ENCODE measurements around the gene NEK10.
A peak's percentile ranks its signal among the peaks of the same experiment; 100 is the strongest.

Gene NEK10

GRCh38 chr3:27376109-27376772 lies 7.1 kb upstream of the NEK10 start:
- no peak overlapping the region for H3K27ac ChIP-seq (ENCODE audit: low read depth, low read length, poor library complexity, severe bottlenecking)
- no peak overlapping the region for H3K4me3 ChIP-seq (ENCODE audit: low read depth, low read length, poor library complexity, severe bottlenecking)
- H3F3A ChIP-seq (ENCODE audit: insufficient read depth, low read length): no peaks in the 10 kb centered on the region
- H3K4me2 ChIP-seq (ENCODE audit: low read length): no peak overlapping the region
- H4K20me1 ChIP-seq (ENCODE audit: insufficient read depth, low read length): no peaks in the 10 kb centered on the region
- H3K4me1 ChIP-seq (ENCODE audit: insufficient read depth, low read length, severe bottlenecking): no peaks in the 10 kb centered on the region
- H3K9ac ChIP-seq (ENCODE audit: low read length): no peak overlapping the region
- peaks cover 13% of the 10 kb centered on the region; the same call in 1 of the 2 replicates for H3K36me3 ChIP-seq (ENCODE audit: insufficient read depth, low read length)
- no peak overlapping the region for H2AFZ ChIP-seq (ENCODE audit: low read length)
- H3K27me3 ChIP-seq (ENCODE audit: insufficient read depth, low read length): no peaks in the 10 kb centered on the region
- H3K9me2 ChIP-seq (ENCODE audit: low read depth, low read length): no peaks in the 10 kb centered on the region
- TF ChIP-seq EZH2 (IDR thresholded peaks at IDR 0.05; ENCODE audit: borderline replicate concordance, low read length): no peak
- TF ChIP-seq CTCF (IDR thresholded peaks at IDR 0.05; ENCODE audit: low read length): no peak
- no peaks in the 10 kb centered on the region for H3K79me2 ChIP-seq (ENCODE audit: insufficient read depth, low read length)
- H3K9me3 ChIP-seq (ENCODE audit: low read length): no peaks in the 10 kb centered on the region

GRCh38 chr3:27366062-27366591 lies 3.1 kb downstream of the NEK10 start:
- H3K79me2 ChIP-seq (ENCODE audit: insufficient read depth, low read length): no peaks in the 10 kb centered on the region
- H3K4me3 ChIP-seq (ENCODE audit: low read depth, low read length, poor library complexity, severe bottlenecking): no peak overlapping the region
- H3K4me2 ChIP-seq (ENCODE audit: low read length): no peak overlapping the region
- no peaks in the 10 kb centered on the region for H3K9me2 ChIP-seq (ENCODE audit: low read depth, low read length)
- H3K27ac ChIP-seq (ENCODE audit: low read depth, low read length, poor library complexity, severe bottlenecking): no peak overlapping the region
- no peak overlapping the region for H3K9ac ChIP-seq (ENCODE audit: low read length)
- H3F3A ChIP-seq (ENCODE audit: insufficient read depth, low read length): no peaks in the 10 kb centered on the region
- H3K9me3 ChIP-seq (ENCODE audit: low read length): no peaks in the 10 kb centered on the region
- H3K4me1 ChIP-seq (ENCODE audit: insufficient read depth, low read length, severe bottlenecking): peaks cover 8% of the 10 kb centered on the region
- no peaks in the 10 kb centered on the region for H3K27me3 ChIP-seq (ENCODE audit: insufficient read depth, low read length)
- no peak overlapping the region for H2AFZ ChIP-seq (ENCODE audit: low read length)
- no peak for TF ChIP-seq EZH2 (IDR thresholded peaks at IDR 0.05; ENCODE audit: borderline replicate concordance, low read length)
- no peak for TF ChIP-seq CTCF (IDR thresholded peaks at IDR 0.05; ENCODE audit: low read length)
- H4K20me1 ChIP-seq (ENCODE audit: insufficient read depth, low read length): no peaks in the 10 kb centered on the region
- H3K36me3 ChIP-seq (ENCODE audit: insufficient read depth, low read length): no peaks in the 10 kb centered on the region

- no peaks in the 10 kb centered on the region for H3K9me2 ChIP-seq (ENCODE audit: low read depth, low read length)
- TF ChIP-seq CTCF (IDR thresholded peaks at IDR 0.05; ENCODE audit: low read length): no peak
- TF ChIP-seq EZH2 (IDR thresholded peaks at IDR 0.05; ENCODE audit: borderline replicate concordance, low read length): no peak
- H2AFZ ChIP-seq (ENCODE audit: low read length): no peak overlapping the region
- no peaks in the 10 kb centered on the region for H3K27me3 ChIP-seq (ENCODE audit: insufficient read depth, low read length)
- H3K36me3 ChIP-seq (ENCODE audit: insufficient read depth, low read length): no peaks in the 10 kb centered on the region
- H3K9me3 ChIP-seq (ENCODE audit: low read length): no peaks in the 10 kb centered on the region
- peak overlapping the region; percentile 53 for H3K27ac ChIP-seq (ENCODE audit: low read depth, low read length, poor library complexity, severe bottlenecking)
- no peaks in the 10 kb centered on the region for H3K79me2 ChIP-seq (ENCODE audit: insufficient read depth, low read length)
- no peak overlapping the region; the same call in 1 of the 2 replicates for H3K9ac ChIP-seq (ENCODE audit: low read length)
- H3K4me3 ChIP-seq (ENCODE audit: low read depth, low read length, poor library complexity, severe bottlenecking): peak overlapping the region; percentile 5
- H3F3A ChIP-seq (ENCODE audit: insufficient read depth, low read length): no peaks in the 10 kb centered on the region
- peak overlapping the region; percentile 43 for H3K4me2 ChIP-seq (ENCODE audit: low read length)
- H4K20me1 ChIP-seq (ENCODE audit: insufficient read depth, low read length): no peaks in the 10 kb centered on the region
- H3K4me1 ChIP-seq (ENCODE audit: insufficient read depth, low read length, severe bottlenecking): peaks cover 34% of the 10 kb centered on the region
Measured at GRCh38 chr3:27360113-27361078, 8.8 kb downstream of the NEK10 start.
